ENCODE data around the gene DUS1L.

Gene DUS1L

DNA sequence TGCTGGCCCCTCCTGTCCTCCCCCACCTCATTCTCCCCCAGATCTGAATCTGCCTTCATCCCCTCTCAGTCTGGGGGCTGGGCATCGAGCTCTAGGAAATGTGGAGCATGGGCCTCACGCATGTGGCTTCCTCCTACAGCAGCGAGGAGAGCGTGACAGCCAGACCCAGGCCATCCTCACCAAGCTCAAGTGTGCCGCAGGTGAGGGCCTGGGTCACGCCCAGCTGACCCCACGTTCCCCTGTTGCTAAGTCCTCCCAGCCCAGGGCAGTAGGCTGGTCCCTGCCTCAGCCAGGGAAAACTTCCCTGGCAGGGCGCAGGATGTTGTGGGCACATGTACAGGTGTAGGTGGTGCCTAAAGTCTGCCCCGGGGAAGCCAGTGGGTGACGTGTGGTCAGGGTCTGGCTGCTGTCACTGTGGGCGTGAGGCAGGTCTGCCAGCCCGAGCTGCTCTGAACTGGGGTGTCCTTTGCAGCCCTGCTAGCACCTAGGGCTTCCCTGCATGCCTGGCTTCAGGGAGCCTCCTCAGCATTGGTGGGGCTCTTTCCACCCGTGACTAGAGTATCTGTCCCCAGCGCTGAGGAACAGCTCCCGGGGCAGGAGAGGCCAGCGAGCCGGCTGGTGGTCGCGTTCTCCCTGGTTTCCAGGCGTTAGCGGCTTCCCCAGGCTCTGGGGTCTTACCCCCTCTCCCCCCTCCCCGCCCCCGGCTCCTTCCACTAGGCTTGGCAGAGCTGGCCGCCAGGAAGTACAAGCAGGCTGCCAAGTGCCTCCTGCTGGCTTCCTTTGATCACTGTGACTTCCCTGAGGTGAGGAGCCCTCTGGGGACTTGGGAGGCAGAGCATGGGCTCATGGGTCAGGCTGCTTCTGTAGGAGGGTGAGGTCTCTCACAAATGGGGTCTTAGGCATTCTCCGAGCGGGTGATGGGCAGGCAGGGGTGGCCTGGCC is 10.3 kb downstream of the DUS1L start:
- DNase-seq, result no peak

DNA sequence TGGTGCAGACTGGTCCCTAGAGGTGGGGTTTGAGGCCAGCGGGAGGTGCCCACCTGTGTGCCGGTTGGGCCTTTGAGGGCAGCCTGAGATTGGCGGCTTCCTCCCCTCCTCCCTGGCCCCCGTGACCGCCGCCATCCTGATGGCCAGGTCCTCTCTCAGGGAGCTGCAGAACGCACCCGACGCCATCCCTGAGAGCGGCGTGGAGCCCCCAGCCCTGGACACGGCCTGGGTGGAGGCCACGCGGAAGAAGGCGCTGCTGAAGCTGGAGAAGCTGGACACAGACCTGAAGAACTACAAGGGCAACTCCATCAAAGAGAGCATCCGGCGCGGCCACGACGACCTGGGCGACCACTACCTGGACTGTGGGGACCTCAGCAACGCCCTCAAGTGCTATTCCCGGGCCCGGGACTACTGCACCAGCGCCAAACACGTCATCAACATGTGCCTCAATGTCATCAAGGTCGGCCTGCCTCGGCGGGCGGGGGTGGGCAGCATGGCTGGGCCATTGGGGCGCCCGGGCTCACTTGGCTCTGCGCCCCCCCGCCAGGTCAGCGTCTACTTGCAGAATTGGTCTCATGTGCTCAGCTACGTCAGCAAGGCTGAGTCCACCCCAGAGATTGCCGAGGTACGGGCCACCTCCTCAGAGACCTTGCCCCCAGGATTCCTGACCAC is 11.1 kb downstream of the DUS1L start:
- DNase-seq, result no peak

DNA sequence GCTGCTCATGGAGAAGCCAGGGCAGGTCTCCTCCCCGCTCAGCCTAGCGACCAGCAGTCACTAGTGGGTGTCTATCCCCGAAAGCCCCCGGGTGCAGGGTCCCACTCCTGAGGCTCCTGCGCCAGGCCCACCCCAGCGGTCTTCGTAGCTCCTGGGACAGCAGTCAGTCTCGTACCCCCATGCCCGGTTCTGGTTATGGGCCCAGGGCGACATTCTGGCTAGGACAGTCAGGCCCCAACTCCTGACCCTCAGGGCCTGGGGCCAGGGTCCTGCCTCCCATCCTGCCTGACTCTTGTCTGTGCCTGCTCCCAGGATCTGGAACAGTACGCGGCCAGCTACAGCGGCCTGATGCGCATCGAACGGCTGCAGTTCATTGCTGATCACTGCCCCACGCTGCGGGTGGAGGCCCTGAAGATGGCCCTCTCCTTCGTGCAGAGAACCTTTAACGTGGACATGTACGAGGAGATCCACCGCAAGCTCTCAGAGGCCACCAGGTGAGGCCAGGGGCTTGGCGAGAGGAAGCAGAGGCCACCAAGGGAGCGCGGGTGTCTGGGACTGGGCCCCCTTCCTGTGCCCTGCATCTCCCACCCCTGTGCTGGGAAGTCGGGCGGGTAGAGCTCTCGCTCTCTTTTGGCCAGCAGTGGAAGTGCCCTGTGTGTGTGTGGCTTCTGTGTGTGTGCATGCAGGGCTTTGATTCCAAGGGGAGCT is 11.9 kb downstream of the DUS1L start:
- no peak for DNase-seq

DNA sequence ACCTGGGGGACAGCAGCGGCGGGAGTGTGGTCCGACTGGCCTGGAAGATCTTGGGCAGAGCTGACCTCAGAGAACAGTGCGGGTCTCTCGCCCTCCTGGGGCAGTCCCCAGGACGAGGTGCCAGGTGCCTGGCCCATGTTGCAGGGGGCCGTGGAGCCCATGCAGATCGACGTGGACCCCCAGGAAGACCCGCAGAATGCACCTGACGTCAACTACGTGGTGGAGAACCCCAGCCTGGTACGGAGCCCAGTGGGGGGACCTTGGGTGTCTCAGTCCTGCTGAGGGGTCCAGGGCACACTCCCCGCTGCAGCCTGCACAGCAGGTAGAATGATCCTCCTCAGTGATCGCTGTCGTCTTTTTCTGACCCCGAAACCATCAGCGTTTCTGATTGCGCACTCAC is 12.5 kb downstream of the DUS1L start:
- DNase-seq, result no peak

GRCh38 chr17:82052638-82053059 is 13.0 kb downstream of the DUS1L start:
- no peak for DNase-seq

GRCh38 chr17:82051776-82052637 is 13.6 kb downstream of the DUS1L start, which contains the start of the genes GPS1 and RFNG:
Gene GPS1 (plus strand): TSS chr17:82051898. CDS start chr17:82051932, 34 bp downstream.
Gene RFNG (minus strand): TSS chr17:82051811. CDS start chr17:82051766, 45 bp downstream.
- peak; percentile 83 for DNase-seq

GRCh38 chr17:82050761-82051641 is 14.6 kb downstream of the DUS1L start:
- DNase-seq, result no peak

DNA sequence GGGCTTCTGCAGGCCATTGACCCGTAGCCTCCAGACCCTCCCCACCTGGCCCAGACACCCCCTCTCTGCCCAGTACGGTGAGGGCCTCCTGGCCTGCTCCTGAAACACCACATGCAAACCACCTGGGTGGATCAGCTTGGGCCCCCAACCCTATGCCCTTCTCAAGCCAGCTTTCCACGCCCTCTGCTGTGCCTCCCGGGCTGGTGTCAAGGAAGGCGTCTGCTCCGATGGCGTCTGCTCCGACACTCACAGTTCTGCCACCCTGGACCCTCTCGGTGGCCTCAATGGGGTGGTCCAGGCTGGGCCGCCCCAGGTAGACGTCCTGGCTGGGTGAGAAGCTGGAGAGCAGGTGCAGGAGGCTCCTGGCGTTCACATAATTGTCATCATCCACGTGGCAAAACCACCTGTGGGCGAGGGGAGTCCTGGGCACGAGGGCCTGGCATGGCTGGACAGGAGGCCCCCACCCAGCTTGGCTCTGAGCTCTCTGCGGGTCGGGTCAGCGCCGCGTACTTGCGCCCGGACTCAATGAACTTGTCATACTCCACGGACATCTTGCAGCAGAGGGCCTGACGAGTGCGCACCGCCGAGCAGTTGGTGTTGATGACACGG is 15.3 kb downstream of the DUS1L start:
- DNase-seq, result no peak

DNA sequence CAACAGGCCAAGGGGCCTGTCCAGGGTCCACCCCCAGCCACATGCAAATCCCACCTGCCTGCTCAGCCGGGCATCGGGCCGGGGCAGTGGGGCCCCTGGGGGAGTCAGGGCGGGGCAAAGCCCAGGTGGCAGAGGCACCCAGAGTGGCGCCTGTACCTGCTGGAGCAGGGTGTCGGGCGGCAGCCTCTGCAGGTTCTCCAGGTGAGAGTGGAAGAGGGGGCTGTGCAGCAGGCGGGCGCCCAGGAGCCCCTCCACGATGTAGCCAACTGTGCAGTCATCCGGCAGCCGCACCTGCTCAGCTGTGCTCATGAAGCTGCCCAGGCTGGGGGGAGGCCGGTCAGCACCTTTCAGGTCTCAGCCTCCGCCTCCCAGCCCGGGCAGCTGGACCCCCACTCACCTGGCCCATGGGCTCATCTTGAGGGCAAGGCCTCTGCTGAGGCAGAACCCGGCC is 16.1 kb downstream of the DUS1L start:
- DNase-seq, result no peak

GRCh38 chr17:82049106-82049505 is 16.5 kb downstream of the DUS1L start:
- no peak for DNase-seq

- DNase-seq, result no peak
These were observed 17.0 kb downstream of the DUS1L start for GRCh38 chr17:82048571-82048971.

DNA sequence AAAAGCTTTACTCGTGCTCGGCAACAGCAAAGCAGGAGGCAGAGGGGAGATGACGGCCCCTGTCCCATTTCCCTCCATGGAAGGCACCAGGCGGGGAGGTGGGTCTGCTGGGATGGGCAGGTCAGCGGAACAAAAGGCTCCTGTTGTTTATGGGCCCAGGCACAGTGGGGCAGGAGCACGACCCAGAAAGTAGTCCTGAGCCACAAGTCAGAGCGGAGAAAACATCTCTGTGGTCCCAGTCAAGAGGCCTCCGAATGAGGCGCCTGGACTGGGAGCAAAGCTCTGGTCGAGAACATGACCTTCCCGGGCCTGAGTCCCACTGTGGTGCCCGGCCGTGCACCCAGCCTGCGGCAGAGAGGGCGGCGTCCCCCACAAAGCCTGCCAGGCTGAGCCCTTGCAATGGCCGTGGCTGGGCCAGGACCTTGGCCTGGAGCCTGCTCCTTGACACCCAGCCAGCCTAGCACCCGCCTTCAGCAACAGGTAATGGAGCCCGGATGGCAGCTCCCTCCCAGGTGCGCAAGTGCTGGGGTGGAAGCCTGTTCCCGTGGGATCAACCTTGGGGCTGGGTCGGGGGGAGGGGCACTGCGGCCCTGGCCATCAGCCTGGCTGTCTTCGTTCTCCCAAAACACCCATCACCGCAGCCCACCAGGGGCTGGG is 17.6 kb downstream of the DUS1L start:
- no peak for DNase-seq

GRCh38 chr17:82047379-82047778 is 18.2 kb downstream of the DUS1L start:
- DNase-seq, result no peak

GRCh38 chr17:82046903-82047302 is 18.7 kb downstream of the DUS1L start:
- DNase-seq, result no peak

GRCh38 chr17:82045936-82046484 is 19.6 kb downstream of the DUS1L start:
- no peak for DNase-seq

DNA sequence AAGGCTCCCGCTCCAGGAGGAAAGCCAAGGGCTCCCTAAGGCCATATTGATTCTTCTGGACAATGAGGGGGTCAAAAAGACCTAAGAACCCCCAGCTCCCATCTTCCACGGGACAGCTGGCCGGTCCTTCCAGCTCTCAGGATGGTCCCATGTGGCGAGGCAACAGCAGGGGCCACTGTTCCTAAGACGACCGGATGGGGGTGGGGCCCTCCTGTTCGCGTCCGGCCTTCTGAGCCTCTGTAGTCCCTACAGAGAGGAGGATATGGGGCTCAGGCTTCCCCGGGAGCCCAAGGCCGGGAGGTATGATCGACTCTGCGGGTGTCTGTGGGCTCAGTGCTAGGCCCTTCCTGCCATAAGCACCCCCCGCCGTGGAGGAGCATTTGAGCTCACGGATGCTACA is 22.1 kb downstream of the DUS1L start:
- DNase-seq, result no peak

GRCh38 chr17:82042649-82043048 is 23.0 kb downstream of the DUS1L start:
- no peak for DNase-seq

GRCh38 chr17:82041144-82041814 is 24.3 kb downstream of the DUS1L start:
- DNase-seq, result no peak

GRCh38 chr17:82039695-82040299 is 25.8 kb downstream of the DUS1L start:
- no peak for DNase-seq

All from activated CD4-positive, alpha-beta T cell treated with anti-CD3 and anti-CD28 coated beads, Interleukin-10, Interleukin-2, amounts not matched to agents 100 ng/mL and 50 ng/mL, durations not matched to agents 16 hours and 8 hours (primary cell).